Measurements from ENCODE around the gene FYN. TPM values are rescaled to one million over a fixed set of nuclear protein-coding genes. Genes with fewer than 3 reads are reported as not detected.

The FYN gene
- total RNA-seq = 10 to 100 TPM; 25.7 to 83.1 TPM

DNA sequence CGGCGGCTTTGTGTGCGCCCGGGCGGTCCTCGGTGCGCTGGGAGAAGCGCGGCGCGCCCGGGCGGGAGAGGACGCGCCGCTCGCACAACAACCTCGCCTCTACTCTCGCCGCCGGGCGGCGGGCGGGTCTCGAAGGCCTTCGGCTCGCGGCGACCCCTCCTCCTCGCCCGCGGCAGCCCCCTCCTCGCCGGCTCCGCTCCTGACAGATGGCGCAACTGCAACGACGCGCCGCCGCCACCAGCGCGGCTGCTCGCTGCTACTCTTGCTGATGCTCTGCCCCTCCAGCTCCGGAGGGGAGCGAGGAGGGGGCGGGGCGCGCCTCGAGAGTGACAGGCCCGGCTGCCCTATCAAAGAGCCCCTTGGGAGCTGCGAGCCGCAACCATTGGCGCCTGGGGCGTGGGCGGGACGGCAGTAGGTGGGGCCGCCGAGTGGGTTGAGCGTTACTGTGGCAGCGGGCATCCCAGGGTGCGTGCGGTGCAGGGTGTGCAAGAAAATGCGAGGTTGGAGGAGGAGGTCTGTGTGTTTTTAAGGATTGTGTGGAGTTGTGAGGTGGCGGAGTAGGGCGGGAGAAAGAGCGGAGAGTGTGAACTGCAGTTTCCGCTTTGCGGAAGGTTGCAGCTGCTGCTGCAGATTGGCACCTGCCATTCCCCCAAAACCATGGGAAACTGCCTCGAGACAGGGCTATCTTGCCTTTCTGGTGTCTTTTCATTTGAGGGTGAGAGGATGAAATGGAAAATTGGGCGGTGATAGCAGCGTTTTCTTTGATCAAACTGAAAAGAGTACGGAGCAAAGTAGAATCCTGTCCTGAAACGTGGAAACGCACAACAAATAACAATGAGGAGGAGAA, at the start of gene FYN:
Gene FYN (minus strand): TSS at position 275 of the 847 bp plus-strand sequence. CDS start 153,401 bp downstream, outside the sequence.
- ATAC-seq (peak; percentile 99), DNase-seq (peak; percentile 93 to 96 (median 95))
- Histone ChIP-seq H3K36me3 (replicated peaks in 1 of 2; ENCODE audit: insufficient read depth in 1 of 2, low read depth in 2 of 2) (no peaks in the 10 kb centered on the region), H3K9me3 (no peaks in the 10 kb centered on the region), H3K4me1 (peaks cover 29% of the 10 kb centered on the region), H3K4me3 (peak within 1 kb of the TSS in 1 of 2 donors; percentile 46), H3K27me3 (peaks cover 3 to 10% of the 10 kb centered on the region in 2 donors), H3K27ac (peak within 1 kb of the TSS; percentile 1 to 57 (median 52))
- intact Hi-C loops (cut with DNase I) = loop anchor here (10.0 kb wide), 1 partner anchor 159 kb away; no protein-coding TSS in a partner anchor
- WGBS, 2 donors = 1 to 2% methylated on average over 31 to 73 of the region's 75 CpGs
- TF ChIP-seq, protein P1, sequence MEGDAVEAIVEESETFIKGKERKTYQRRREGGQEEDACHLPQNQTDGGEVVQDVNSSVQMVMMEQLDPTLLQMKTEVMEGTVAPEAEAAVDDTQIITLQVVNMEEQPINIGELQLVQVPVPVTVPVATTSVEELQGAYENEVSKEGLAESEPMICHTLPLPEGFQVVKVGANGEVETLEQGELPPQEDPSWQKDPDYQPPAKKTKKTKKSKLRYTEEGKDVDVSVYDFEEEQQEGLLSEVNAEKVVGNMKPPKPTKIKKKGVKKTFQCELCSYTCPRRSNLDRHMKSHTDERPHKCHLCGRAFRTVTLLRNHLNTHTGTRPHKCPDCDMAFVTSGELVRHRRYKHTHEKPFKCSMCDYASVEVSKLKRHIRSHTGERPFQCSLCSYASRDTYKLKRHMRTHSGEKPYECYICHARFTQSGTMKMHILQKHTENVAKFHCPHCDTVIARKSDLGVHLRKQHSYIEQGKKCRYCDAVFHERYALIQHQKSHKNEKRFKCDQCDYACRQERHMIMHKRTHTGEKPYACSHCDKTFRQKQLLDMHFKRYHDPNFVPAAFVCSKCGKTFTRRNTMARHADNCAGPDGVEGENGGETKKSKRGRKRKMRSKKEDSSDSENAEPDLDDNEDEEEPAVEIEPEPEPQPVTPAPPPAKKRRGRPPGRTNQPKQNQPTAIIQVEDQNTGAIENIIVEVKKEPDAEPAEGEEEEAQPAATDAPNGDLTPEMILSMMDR (IDR thresholded peaks at IDR 0.05) = peak; percentile 24 to 59 (median 49)
- TF ChIP-seq POLR2A (IDR thresholded peaks at IDR 0.05) = peak; percentile 22 to 58 (median 50)

DNA sequence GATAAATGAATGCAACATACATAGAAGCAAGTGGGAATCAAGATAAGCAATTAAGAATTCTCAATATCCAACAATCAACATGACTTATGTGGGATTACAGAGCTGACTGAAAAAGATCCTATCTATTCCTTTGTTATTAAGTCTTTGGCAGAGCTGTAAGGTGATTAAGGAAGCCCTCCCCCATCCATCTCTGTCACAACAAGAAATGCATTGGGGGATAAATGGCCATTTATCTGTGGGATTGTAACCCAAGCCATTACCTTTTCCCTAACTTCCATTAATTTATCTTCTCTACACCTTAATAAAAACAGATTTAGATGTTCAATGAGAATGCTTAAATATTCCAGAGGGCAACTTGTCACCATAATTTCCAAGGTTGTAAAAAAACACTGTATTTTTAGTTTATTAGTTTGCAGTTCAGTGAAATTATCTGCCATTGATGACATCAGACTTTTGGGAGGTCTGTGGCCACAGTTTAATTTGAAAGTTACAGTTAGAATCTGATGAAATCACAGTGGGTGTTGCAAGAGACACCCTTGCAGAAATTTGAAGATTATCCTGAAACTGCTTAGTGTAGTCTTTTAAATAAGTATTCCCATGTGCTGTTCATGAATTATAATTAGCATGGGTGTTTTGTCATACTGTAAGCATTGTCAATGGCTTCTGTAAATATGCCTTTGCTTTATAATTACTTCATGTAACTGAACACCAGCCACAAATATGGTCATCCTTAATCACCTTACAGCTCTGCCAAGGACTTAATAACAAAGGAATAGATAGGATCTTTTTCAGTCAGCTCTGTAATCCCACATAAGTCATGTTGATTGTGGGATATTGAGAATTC, 49.4 kb upstream of the FYN start:
- DNase-seq = no peak
- Histone ChIP-seq H3K4me3 (no peak overlapping the region), H3K36me3 (replicated peaks in 1 of 2; ENCODE audit: insufficient read depth in 1 of 2, low read depth in 2 of 2) (no peaks in the 10 kb centered on the region), H3K27me3 (no peaks in the 10 kb centered on the region), H3K9me3 (no peaks in the 10 kb centered on the region), H3K4me1 (no peaks in the 10 kb centered on the region), H3K27ac (no peak overlapping the region)
- no peak for TF ChIP-seq POLR2A (IDR thresholded peaks at IDR 0.05)
- TF ChIP-seq, protein P1 (IDR thresholded peaks at IDR 0.05) = no peak
- no peak for ATAC-seq
- intact Hi-C loops (cut with DNase I) = no loop called here

DNA sequence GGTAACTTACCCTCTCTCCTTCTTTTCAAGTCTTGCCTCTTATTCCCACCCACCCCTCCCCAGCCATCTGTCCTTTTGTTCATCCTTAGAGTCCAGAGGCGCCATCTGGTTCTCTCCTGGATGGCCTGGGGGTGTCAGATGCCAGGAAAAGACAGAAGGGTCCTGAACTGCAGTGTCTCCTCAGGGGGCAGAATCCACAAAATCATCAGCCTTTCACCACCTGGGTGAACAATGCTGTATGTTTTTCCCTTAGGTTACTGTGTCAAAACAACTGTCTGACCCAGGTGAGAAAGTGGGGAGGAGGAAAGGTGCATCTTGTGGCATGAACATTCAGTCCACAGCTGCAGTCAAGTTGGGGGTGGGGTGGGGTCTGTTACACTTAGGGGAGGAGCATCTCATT, 47.9 kb upstream of the FYN start:
- intact Hi-C loops (cut with DNase I) = no loop called here
- 100% methylated on average over 1 of the region's 1 CpG for WGBS, 2 donors
- no peak for DNase-seq
- Histone ChIP-seq H3K9me3 (no peaks in the 10 kb centered on the region), H3K36me3 (replicated peaks in 1 of 2; ENCODE audit: insufficient read depth in 1 of 2, low read depth in 2 of 2) (no peaks in the 10 kb centered on the region), H3K27ac (no peak overlapping the region), H3K4me1 (no peaks in the 10 kb centered on the region), H3K4me3 (no peak overlapping the region), H3K27me3 (no peaks in the 10 kb centered on the region)
- ATAC-seq = no peak
- TF ChIP-seq, protein P1 (IDR thresholded peaks at IDR 0.05) = no peak
- no peak for TF ChIP-seq POLR2A (IDR thresholded peaks at IDR 0.05)

DNA sequence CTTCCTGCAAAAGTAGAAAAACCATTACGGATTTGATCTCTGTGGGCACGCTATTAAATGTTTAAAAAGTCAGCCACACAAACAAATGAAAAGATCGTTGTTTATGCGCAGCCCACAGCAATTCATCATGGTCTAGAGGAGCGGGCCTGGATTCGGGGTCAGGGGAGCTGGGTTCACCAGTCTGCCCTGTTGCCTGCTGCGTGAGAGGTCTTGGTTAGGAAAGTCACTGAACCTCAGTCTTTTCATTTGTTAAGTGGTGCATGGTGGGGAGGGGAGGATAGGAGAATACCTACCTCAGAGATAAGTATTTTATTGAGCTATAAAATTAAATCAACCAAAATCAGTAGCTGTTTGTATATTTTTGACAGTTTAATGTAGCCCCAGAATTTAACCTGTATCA, 47.3 kb upstream of the FYN start:
- no peak overlapping the region for H3K4me3 ChIP-seq
- no peak overlapping the region for H3K27ac ChIP-seq
- TF ChIP-seq POLR2A (IDR thresholded peaks at IDR 0.05) = no peak
- TF ChIP-seq, protein P1 (IDR thresholded peaks at IDR 0.05) = no peak
- intact Hi-C loops (cut with DNase I) = no loop called here
- DNase-seq (no peak), ATAC-seq (no peak)
- H3K9me3 ChIP-seq = no peaks in the 10 kb centered on the region
- WGBS, 2 donors = 71 to 73% methylated on average over 7 of the region's 7 CpGs
- no peaks in the 10 kb centered on the region for H3K27me3 ChIP-seq
- H3K36me3 ChIP-seq (replicated peaks in 1 of 2; ENCODE audit: insufficient read depth in 1 of 2, low read depth in 2 of 2) = no peaks in the 10 kb centered on the region
- H3K4me1 ChIP-seq = no peaks in the 10 kb centered on the region
